Measurements from ENCODE around the gene MUTYH.

DNA sequence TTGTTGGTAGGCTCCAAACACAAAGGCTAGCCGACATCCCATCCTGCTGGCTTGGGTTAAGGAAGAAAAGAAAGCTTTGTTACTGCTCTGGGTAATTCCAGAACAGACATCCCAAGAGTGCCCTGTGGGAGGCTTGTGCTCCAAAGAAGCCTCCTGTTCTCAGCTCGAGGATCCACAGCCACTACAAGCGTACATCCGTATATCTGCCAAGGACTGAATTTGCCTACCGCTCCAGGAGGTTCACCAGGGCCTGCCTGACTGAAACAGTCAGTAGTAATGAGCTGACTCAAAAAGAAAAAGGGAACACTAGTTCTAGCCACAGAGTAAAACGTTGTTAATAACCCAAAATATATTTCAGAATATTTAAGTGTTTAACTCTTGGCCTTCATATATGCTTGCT, 24.8 kb upstream of the MUTYH start:
- TF ChIP-seq POLR2A (IDR thresholded peaks at IDR 0.05) (no peak), CTCF (IDR thresholded peaks at IDR 0.05) (no peak), EP300 (IDR thresholded peaks at IDR 0.05) (no peak), POLR2AphosphoS5 (IDR thresholded peaks at IDR 0.05) (no peak)

Data from upper lobe of left lung (tissue), 4 donors.